K562 (cell line): ENCODE data around the gene BICD1.

Experiments used
- ZNF592 ChIP-seq: fragments of 450-650 bp; IDR thresholded peaks from 2 replicates; pipeline ENCODE4 v1.6.1; 2017; ENCODE audit warnings: antibody characterized with exemption, mild to moderate bottlenecking
- TF ChIP-seq, protein P1 (sequence below): sonication (generic); formaldehyde crosslinking; IDR thresholded peaks from 2 replicates; pipeline ENCODE4 v1.8.0; 2023; ENCODE audit warnings: mild to moderate bottlenecking, missing genetic modification reagents
- TF ChIP-seq, protein P2 (sequence below): fragments of 250-450 bp; sonication (Bioruptor Pico); IDR thresholded peaks from 2 replicates; pipeline ENCODE4 v1.5.0; 2021

DNA sequence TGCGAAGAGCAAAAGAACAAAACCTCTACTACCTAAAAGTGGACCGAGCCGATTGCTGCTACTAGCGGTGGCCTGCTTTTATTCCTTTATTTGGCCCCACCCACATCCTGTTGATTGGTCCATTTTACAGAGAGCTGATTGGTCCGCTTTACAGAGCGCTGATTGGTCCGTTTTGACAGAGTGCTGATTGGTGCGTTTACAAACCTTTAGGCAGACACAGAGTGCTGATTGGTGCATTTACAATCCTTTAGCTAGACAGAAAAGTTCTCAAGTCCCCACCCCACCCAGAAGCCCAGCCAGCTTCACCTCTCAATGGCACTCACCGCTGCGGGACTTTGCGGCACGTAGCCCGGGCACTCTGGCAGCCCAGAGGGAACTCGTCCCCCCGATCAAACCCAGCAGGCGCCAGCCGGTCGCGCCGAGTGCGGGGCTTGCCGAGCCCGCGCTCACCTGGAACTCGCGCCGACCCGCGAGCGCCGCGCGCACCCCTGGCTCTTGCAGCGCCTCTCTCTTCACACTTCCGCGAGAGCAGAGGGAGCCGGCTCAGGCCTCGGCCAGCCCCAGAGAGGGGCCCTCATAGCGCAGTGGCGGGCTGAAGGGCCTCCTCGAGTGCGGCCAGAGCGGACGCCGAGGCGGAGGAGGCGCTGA, 284.0 kb downstream of the BICD1 start:
- TF ChIP-seq, protein P1, sequence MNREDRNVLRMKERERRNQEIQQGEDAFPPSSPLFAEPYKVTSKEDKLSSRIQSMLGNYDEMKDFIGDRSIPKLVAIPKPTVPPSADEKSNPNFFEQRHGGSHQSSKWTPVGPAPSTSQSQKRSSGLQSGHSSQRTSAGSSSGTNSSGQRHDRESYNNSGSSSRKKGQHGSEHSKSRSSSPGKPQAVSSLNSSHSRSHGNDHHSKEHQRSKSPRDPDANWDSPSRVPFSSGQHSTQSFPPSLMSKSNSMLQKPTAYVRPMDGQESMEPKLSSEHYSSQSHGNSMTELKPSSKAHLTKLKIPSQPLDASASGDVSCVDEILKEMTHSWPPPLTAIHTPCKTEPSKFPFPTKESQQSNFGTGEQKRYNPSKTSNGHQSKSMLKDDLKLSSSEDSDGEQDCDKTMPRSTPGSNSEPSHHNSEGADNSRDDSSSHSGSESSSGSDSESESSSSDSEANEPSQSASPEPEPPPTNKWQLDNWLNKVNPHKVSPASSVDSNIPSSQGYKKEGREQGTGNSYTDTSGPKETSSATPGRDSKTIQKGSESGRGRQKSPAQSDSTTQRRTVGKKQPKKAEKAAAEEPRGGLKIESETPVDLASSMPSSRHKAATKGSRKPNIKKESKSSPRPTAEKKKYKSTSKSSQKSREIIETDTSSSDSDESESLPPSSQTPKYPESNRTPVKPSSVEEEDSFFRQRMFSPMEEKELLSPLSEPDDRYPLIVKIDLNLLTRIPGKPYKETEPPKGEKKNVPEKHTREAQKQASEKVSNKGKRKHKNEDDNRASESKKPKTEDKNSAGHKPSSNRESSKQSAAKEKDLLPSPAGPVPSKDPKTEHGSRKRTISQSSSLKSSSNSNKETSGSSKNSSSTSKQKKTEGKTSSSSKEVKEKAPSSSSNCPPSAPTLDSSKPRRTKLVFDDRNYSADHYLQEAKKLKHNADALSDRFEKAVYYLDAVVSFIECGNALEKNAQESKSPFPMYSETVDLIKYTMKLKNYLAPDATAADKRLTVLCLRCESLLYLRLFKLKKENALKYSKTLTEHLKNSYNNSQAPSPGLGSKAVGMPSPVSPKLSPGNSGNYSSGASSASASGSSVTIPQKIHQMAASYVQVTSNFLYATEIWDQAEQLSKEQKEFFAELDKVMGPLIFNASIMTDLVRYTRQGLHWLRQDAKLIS (CRISPR knock-in tag) = no peak
- TF ChIP-seq ZNF592 = no peak
- TF ChIP-seq, protein P2, sequence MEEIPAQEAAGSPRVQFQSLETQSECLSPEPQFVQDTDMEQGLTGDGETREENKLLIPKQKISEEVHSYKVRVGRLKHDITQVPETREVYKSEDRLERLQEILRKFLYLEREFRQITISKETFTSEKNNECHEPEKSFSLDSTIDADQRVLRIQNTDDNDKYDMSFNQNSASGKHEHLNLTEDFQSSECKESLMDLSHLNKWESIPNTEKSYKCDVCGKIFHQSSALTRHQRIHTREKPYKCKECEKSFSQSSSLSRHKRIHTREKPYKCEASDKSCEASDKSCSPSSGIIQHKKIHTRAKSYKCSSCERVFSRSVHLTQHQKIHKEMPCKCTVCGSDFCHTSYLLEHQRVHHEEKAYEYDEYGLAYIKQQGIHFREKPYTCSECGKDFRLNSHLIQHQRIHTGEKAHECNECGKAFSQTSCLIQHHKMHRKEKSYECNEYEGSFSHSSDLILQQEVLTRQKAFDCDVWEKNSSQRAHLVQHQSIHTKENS (CRISPR knock-in tag) = no peak
